ENCODE data around the gene RUBCNL. TPM values are rescaled to one million over a fixed set of nuclear protein-coding genes. Genes with fewer than 3 reads are reported as not detected.

The RUBCNL gene
- polyA plus RNA-seq, 2 of the 4 experiments (the other 2 are of a cell fraction) = not detected

- TF ChIP-seq, protein P1, sequence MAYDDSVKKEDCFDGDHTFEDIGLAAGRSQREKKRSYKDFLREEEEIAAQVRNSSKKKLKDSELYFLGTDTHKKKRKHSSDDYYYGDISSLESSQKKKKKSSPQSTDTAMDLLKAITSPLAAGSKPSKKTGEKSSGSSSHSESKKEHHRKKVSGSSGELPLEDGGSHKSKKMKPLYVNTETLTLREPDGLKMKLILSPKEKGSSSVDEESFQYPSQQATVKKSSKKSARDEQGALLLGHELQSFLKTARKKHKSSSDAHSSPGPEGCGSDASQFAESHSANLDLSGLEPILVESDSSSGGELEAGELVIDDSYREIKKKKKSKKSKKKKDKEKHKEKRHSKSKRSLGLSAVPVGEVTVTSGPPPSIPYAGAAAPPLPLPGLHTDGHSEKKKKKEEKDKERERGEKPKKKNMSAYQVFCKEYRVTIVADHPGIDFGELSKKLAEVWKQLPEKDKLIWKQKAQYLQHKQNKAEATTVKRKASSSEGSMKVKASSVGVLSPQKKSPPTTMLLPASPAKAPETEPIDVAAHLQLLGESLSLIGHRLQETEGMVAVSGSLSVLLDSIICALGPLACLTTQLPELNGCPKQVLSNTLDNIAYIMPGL (CRISPR knock-in tag; IDR thresholded peaks at IDR 0.05; ENCODE audit: borderline replicate concordance) = no peak
- TF ChIP-seq JUN (IDR thresholded peaks at IDR 0.05) (no peak), CHD4 (IDR thresholded peaks at IDR 0.05; ENCODE audit: borderline replicate concordance) (no peak), HOXB13 (CRISPR knock-in tag; IDR thresholded peaks at IDR 0.05; ENCODE audit: low read depth) (no peak)
Observed at GRCh38 chr13:46315491-46316075, 71.5 kb downstream of the RUBCNL start (continued).

GRCh38 chr13:46315036-46315435 lies 72.0 kb downstream of the RUBCNL start:
- POLR2A ChIA-PET = no interaction called here
- no peak for DNase-seq (ENCODE audit: low read depth in 1 of 2, low spot score in 1 of 2)
- CTCF ChIA-PET = no interaction called here
- no peaks in the 10 kb centered on the region for H3K9me3 ChIP-seq
- FAIRE-seq = no peak
- no peaks in the 10 kb centered on the region for H3K4me1 ChIP-seq
- H3K4me3 ChIP-seq = no peak overlapping the region
- ATAC-seq = no peak
- TF ChIP-seq RFX5 (IDR thresholded peaks at IDR 0.05) (no peak), EHF (CRISPR knock-in tag; IDR thresholded peaks at IDR 0.05) (no peak), MAFK (IDR thresholded peaks at IDR 0.05; ENCODE audit: partially characterized antibody) (no peak), JUNB (IDR thresholded peaks at IDR 0.05) (no peak), HOXB13 (CRISPR knock-in tag; IDR thresholded peaks at IDR 0.05; ENCODE audit: low read depth) (no peak), POLR2AphosphoS2 (conservative IDR thresholded peaks at IDR 0.05; ENCODE audit: low read length) (no peak), JUN (IDR thresholded peaks at IDR 0.05) (no peak), PHF8 (IDR thresholded peaks at IDR 0.05; ENCODE audit: borderline replicate concordance, low read depth) (no peak), HOXB5 (CRISPR knock-in tag; IDR thresholded peaks at IDR 0.05) (no peak)
- TF ChIP-seq, protein P2, sequence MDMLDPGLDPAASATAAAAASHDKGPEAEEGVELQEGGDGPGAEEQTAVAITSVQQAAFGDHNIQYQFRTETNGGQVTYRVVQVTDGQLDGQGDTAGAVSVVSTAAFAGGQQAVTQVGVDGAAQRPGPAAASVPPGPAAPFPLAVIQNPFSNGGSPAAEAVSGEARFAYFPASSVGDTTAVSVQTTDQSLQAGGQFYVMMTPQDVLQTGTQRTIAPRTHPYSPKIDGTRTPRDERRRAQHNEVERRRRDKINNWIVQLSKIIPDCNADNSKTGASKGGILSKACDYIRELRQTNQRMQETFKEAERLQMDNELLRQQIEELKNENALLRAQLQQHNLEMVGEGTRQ (IDR thresholded peaks at IDR 0.05) = no peak
- no peak overlapping the region for H3K4me2 ChIP-seq
- H3K27ac ChIP-seq = no peak overlapping the region

- FAIRE-seq = no peak
- Histone ChIP-seq H3K4me1 (no peaks in the 10 kb centered on the region), H3K4me2 (no peak overlapping the region), H3K9me3 (no peaks in the 10 kb centered on the region), H3K4me3 (no peak overlapping the region), H3K27ac (no peak overlapping the region)
- no peak for DNase-seq (ENCODE audit: low read depth in 1 of 2, low spot score in 1 of 2)
- ATAC-seq = no peak
- CTCF ChIA-PET = no interaction called here
- WGBS (ENCODE audit: missing lambda C conversion rate) = 96% methylated on average over 1 of the region's 1 CpG
- no peak for TF ChIP-seq POLR2AphosphoS2 (conservative IDR thresholded peaks at IDR 0.05; ENCODE audit: low read length)
- TF ChIP-seq ZNF302 (CRISPR knock-in tag; IDR thresholded peaks at IDR 0.05) = no peak
- TF ChIP-seq SREBF2 (IDR thresholded peaks at IDR 0.05) = no peak
- POLR2A ChIA-PET = no interaction called here
Observed at GRCh38 chr13:46314587-46314986, 72.5 kb downstream of the RUBCNL start.

DNA sequence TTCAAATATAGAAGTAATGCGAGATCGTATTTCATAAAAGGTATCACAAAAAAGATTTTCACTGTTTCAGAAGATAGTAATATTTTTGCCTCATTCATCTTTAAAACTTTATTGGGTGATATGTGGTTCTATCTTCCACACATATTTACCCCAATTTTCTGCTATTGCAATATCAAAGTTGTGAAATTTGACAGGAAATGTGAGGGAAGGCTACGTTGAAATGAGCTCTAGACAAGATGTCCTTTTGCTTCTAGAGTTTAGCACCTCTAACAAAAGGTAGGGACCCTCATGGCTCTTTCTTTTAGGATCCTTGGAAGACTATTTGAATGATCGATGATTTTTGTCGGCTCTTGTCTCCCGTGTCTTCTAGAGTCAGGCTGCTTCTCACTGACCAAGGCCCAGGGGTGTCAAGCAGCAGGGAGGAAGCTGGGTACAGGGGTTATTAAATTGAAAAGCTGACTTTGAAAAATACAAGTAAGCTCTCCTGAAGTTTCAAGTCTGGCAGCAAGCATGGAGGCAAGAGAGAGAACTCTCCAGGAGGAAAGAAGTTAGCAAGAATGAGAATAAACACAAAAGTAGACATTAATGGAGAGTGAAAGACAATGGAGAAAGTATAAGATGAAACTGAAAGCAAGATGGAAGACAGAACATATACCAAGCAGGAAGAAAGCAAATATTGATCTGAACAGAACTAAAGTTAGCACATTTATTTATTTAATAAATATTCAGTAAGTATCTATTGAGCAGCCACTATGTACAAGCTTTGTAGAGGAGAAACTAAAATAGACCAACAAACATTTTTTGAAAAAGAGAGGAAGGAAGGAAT lies 73.4 kb downstream of the RUBCNL start:
- no peaks in the 10 kb centered on the region for H3K9me3 ChIP-seq
- 63% methylated on average over 6 of the region's 6 CpGs for whole genome bisulfite sequencing (ENCODE audit: missing lambda C conversion rate)
- ChIA-PET POLR2A (no interaction called here), CTCF (no interaction called here)
- DNase-seq (ENCODE audit: low read depth in 1 of 2, low spot score in 1 of 2) = no peak
- no peak overlapping the region for H3K27ac ChIP-seq
- no peak for FAIRE-seq
- no peak overlapping the region for H3K4me2 ChIP-seq
- ATAC-seq = no peak
- no peak overlapping the region for H3K4me3 ChIP-seq
- TF ChIP-seq RAD21 (conservative IDR thresholded peaks at IDR 0.05 in 1 of 2, IDR thresholded peaks at IDR 0.05 in 1 of 2) (no peak), FOXS1 (CRISPR knock-in tag; IDR thresholded peaks at IDR 0.05) (no peak), CTCF (IDR thresholded peaks at IDR 0.05) (no peak), FOSB (CRISPR knock-in tag; IDR thresholded peaks at IDR 0.05) (no peak), MAZ (IDR thresholded peaks at IDR 0.05; ENCODE audit: borderline replicate concordance, low read depth, low read length) (no peak), HOXB5 (CRISPR knock-in tag; IDR thresholded peaks at IDR 0.05) (no peak), HOXB13 (CRISPR knock-in tag; IDR thresholded peaks at IDR 0.05; ENCODE audit: low read depth) (no peak), RCOR1 (IDR thresholded peaks at IDR 0.05; ENCODE audit: low read depth, low read length) (no peak), BHLHE40 (IDR thresholded peaks at IDR 0.05; ENCODE audit: low read depth, low read length) (no peak), TP53 (CRISPR knock-in tag; IDR thresholded peaks at IDR 0.05) (no peak)
- TF ChIP-seq, protein P1 (CRISPR knock-in tag; IDR thresholded peaks at IDR 0.05; ENCODE audit: borderline replicate concordance) = no peak
- TF ChIP-seq, protein P2 (IDR thresholded peaks at IDR 0.05) = no peak
- no peaks in the 10 kb centered on the region for H3K4me1 ChIP-seq
